Peyer's patch (tissue), 4 donors: ENCODE data around the gene NFE2L1.

ENCODE experiments used
- POLR2A ChIP-seq, 2 donors: fragments of 450-650 bp; IDR thresholded peaks; one replicate each; pipeline ENCODE4 v1.5.1; 2017; ENCODE audit warnings: antibody characterized with exemption in 2 of 2, mild to moderate bottlenecking in 2 of 2, moderate library complexity in 2 of 2
- TF ChIP-seq, protein P1 (sequence below), 6 experiments: fragments of 450-650 bp in 4 of 6; fragments of 200-600 bp in 2 of 6; sonication (generic) in 1 of 6; IDR thresholded peaks; one replicate each; pipeline ENCODE4 v1.5.1; 2017 to 2019; ENCODE audit warnings: antibody characterized with exemption in 6 of 6, mild to moderate bottlenecking in 3 of 6, moderate library complexity in 1 of 6

DNA sequence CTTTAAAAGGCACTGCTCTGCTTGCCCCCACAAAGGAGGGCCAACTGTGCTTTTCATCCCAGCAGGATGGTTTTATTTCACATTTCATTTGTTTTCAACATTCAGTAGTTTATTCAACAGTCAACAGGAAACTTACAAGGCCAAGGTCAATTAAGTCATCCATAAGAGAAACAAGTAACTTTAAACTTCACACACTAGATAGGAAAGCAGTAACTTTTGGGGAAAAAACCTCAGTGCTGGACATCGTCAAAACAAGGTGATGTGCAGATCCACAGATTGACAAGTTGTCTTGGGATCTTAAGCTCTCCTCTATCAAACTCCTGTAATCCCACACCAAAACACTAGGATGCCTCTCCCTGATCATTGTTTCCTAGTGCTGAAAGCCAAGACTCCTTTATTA, 18.5 kb downstream of the NFE2L1 start:
- no peak for TF ChIP-seq POLR2A (IDR thresholded peaks at IDR 0.05)
- TF ChIP-seq, protein P1, sequence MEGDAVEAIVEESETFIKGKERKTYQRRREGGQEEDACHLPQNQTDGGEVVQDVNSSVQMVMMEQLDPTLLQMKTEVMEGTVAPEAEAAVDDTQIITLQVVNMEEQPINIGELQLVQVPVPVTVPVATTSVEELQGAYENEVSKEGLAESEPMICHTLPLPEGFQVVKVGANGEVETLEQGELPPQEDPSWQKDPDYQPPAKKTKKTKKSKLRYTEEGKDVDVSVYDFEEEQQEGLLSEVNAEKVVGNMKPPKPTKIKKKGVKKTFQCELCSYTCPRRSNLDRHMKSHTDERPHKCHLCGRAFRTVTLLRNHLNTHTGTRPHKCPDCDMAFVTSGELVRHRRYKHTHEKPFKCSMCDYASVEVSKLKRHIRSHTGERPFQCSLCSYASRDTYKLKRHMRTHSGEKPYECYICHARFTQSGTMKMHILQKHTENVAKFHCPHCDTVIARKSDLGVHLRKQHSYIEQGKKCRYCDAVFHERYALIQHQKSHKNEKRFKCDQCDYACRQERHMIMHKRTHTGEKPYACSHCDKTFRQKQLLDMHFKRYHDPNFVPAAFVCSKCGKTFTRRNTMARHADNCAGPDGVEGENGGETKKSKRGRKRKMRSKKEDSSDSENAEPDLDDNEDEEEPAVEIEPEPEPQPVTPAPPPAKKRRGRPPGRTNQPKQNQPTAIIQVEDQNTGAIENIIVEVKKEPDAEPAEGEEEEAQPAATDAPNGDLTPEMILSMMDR (IDR thresholded peaks at IDR 0.05): no peak
